CD8-positive, alpha-beta memory T cell (primary cell): ENCODE results near the gene MRPL42. TPM values are rescaled to one million over a fixed set of nuclear protein-coding genes. Genes with fewer than 3 reads are reported as not detected.
"Not testable (repeated sequence)": the region's sequence is repeated elsewhere in the genome, so short reads cannot be mapped to it uniquely, and the experiment has no call there.

Experiments used
- CTCF ChIA-PET: fragments of 350-600 bp; sonication (Branson Sonifier 250); formaldehyde crosslinking; loops from one replicate; lab custom pipeline; 2021; ENCODE audit warnings: antibody characterized with exemption; lab: Charles Lee
- POLR2A ChIA-PET: fragments of 350-600 bp; sonication (Branson Sonifier 250); formaldehyde crosslinking; loops from one replicate; lab custom pipeline; 2021; ENCODE audit warnings: antibody characterized with exemption; lab: Charles Lee
- DNase-seq, 5 donors: peaks; one replicate each; pipeline versions ENCODE4 v3.0.0 to v3.0.0-alpha.2; 2020 to 2022; ENCODE audit warnings: mixed read lengths in 1 of 5
- H3K27ac ChIP-seq: one replicate; pipeline ENCODE4 v1.7.0; 2013; ENCODE audit warnings: low read depth, mild to moderate bottlenecking, low read length, moderate library complexity
- H3K27me3 ChIP-seq: 2 replicates; pipeline ENCODE4 v1.7.0; 2013; ENCODE audit warnings: low read length, mild to moderate bottlenecking; ENCODE audit not compliant: insufficient read depth, poor library complexity, severe bottlenecking
- H3K36me3 ChIP-seq: 2 replicates; pipeline ENCODE4 v1.7.0; 2013; ENCODE audit warnings: mild to moderate bottlenecking, low read length, moderate library complexity; ENCODE audit not compliant: insufficient read depth
- H3K4me1 ChIP-seq: 2 replicates; pipeline ENCODE4 v1.7.0; 2013; ENCODE audit warnings: mild to moderate bottlenecking, low read length, moderate library complexity; ENCODE audit not compliant: insufficient read depth
- H3K4me3 ChIP-seq: 2 replicates; pipeline ENCODE4 v1.7.0; 2013; ENCODE audit warnings: mild to moderate bottlenecking, low read length
- H3K9me3 ChIP-seq: 2 replicates; pipeline ENCODE4 v1.7.0; 2013; ENCODE audit warnings: mild to moderate bottlenecking, low read length
- H3K27ac Mint-ChIP-seq, 8 donors: one replicate each; pipeline ENCODE4 v1.8.0; 2020 to 2021; ENCODE audit warnings: mixed read lengths in 8 of 8, mild to moderate bottlenecking in 6 of 8, inconsistent platforms in 3 of 8, moderate library complexity in 3 of 8
- H3K27me3 Mint-ChIP-seq, 2 donors: one replicate each; pipeline ENCODE4 v1.8.0; 2020 to 2021; ENCODE audit warnings: mixed read lengths in 2 of 2, mild to moderate bottlenecking in 1 of 2, moderate library complexity in 1 of 2
- H3K36me3 Mint-ChIP-seq, 3 donors: one replicate each; pipeline ENCODE4 v1.8.0; 2020 to 2021; ENCODE audit warnings: mixed read lengths in 3 of 3, inconsistent platforms in 1 of 3, mild to moderate bottlenecking in 1 of 3
- H3K4me1 Mint-ChIP-seq, 3 donors: one replicate each; pipeline ENCODE4 v1.8.0; 2020 to 2021; ENCODE audit warnings: mixed read lengths in 3 of 3, inconsistent platforms in 1 of 3, mild to moderate bottlenecking in 1 of 3
- H3K4me3 Mint-ChIP-seq, 7 donors: one replicate each; pipeline ENCODE4 v1.8.0; 2020 to 2021; ENCODE audit warnings: mixed read lengths in 7 of 7, mild to moderate bottlenecking in 6 of 7, moderate library complexity in 4 of 7, inconsistent platforms in 2 of 7
- H3K9me3 Mint-ChIP-seq, 5 donors: one replicate each; pipeline ENCODE4 v1.8.0; 2020 to 2022; ENCODE audit warnings: mixed read lengths in 5 of 5, mild to moderate bottlenecking in 3 of 5, moderate library complexity in 2 of 5, inconsistent platforms in 1 of 5
- polyA plus RNA-seq: library from polyadenylated mRNA; unstranded; fragments of 300-500 nt; fragmentation: Illumina TruSeq; gene quantifications from one replicate; pipeline ENCODE4 v1.2.3, GENCODE V29; 2021
- total RNA-seq, 2 experiments: library from RNA; stranded (reverse); gene quantifications; one replicate each; pipeline ENCODE4 v1.2.3, GENCODE V29; 2021

The MRPL42 gene
- total and polyA plus RNA-seq, 3 experiments from 2014 or later: 57.1 to 87.2 (median 84.1) TPM

GRCh38 chr12:93552427-93552826 lies 85.1 kb downstream of the MRPL42 start:
- DNase-seq: no peak
- CTCF ChIA-PET: no interaction called here
- POLR2A ChIA-PET: no interaction called here
- Mint-ChIP-seq H3K9me3 (peaks cover 0 to 4% (median 0%) of the 10 kb centered on the region in 5 donors), H3K27me3 (peaks cover 0 to 9% of the 10 kb centered on the region in 2 donors), H3K36me3 (peaks cover 3 to 15% (median 4%) of the 10 kb centered on the region in 3 donors), H3K4me1 (no peaks in the 10 kb centered on the region), H3K4me3 (no peak overlapping the region), H3K27ac (no peak overlapping the region)
- H3K27ac ChIP-seq: no peak overlapping the region
- H3K4me1 ChIP-seq: no peaks in the 10 kb centered on the region
- H3K4me3 ChIP-seq: no peak overlapping the region
- no peaks in the 10 kb centered on the region for H3K36me3 ChIP-seq
- H3K9me3 ChIP-seq: no peaks in the 10 kb centered on the region
- H3K27me3 ChIP-seq: no peaks in the 10 kb centered on the region

GRCh38 chr12:93557879-93558278 lies 90.6 kb downstream of the MRPL42 start:
- H3K4me3 ChIP-seq, POLR2A ChIA-PET, H3K27ac Mint-ChIP-seq, H3K9me3 ChIP-seq, H3K27me3 Mint-ChIP-seq, H3K4me1 ChIP-seq, DNase-seq, H3K4me1 Mint-ChIP-seq, H3K27ac ChIP-seq, H3K4me3 Mint-ChIP-seq, H3K27me3 ChIP-seq, H3K36me3 ChIP-seq: not testable (repeated sequence)
- H3K36me3 Mint-ChIP-seq: peaks cover 4 to 53% (median 6%) of the 10 kb centered on the region in 3 donors
- peaks cover 5 to 17% (median 13%) of the 10 kb centered on the region in 5 donors for H3K9me3 Mint-ChIP-seq
- CTCF ChIA-PET: interaction anchor here (2.4 kb wide), 1 partner anchor 11 kb away, joined by 6 read pairs; no protein-coding TSS in a partner anchor

GRCh38 chr12:93558685-93559084 lies 91.4 kb downstream of the MRPL42 start:
- H3K27ac Mint-ChIP-seq, H3K36me3 ChIP-seq, H3K27me3 Mint-ChIP-seq, H3K27me3 ChIP-seq, POLR2A ChIA-PET, DNase-seq, H3K4me1 ChIP-seq, H3K9me3 ChIP-seq, H3K4me3 Mint-ChIP-seq, H3K4me1 Mint-ChIP-seq, H3K4me3 ChIP-seq, H3K27ac ChIP-seq: not testable (repeated sequence)
- CTCF ChIA-PET: interaction anchor here (1.1 to 2.4 kb wide), 3 partner anchors 11 to 543 kb away, joined by 3 to 6 read pairs (median 3); no protein-coding TSS in a partner anchor
- H3K36me3 Mint-ChIP-seq: peaks cover 3 to 49% (median 6%) of the 10 kb centered on the region in 3 donors
- peaks cover 5 to 17% (median 13%) of the 10 kb centered on the region in 5 donors for H3K9me3 Mint-ChIP-seq

GRCh38 chr12:93563807-93564538 lies 96.7 kb downstream of the MRPL42 start:
- peaks cover 2 to 10% (median 5%) of the 10 kb centered on the region in 3 donors for H3K4me1 Mint-ChIP-seq
- Histone ChIP-seq H3K9me3 (no peaks in the 10 kb centered on the region), H3K27ac (no peak overlapping the region), H3K36me3 (no peaks in the 10 kb centered on the region), H3K4me3 (no peak overlapping the region), H3K27me3 (no peaks in the 10 kb centered on the region), H3K4me1 (peaks cover under 1% of the 10 kb centered on the region)
- peaks cover under 1 to 1% (median under 1%) of the 10 kb centered on the region in 5 donors for H3K9me3 Mint-ChIP-seq
- ChIA-PET CTCF (interaction anchor here (0.9 kb wide), 1 partner anchor 538 kb away, joined by 3 read pairs; no protein-coding TSS in a partner anchor), POLR2A (no interaction called here)
- peak overlapping the region in 1 of 7 donors; percentile 47 for H3K4me3 Mint-ChIP-seq
- DNase-seq: no peak
- peaks cover under 1 to 30% (median 2%) of the 10 kb centered on the region in 3 donors for H3K36me3 Mint-ChIP-seq
- no peak overlapping the region for H3K27ac Mint-ChIP-seq
- peaks cover 0 to 3% of the 10 kb centered on the region in 2 donors for H3K27me3 Mint-ChIP-seq

GRCh38 chr12:93565760-93566159 lies 98.4 kb downstream of the MRPL42 start:
- POLR2A ChIA-PET: no interaction called here

More at GRCh38 chr12:93565760-93566159, 98.4 kb downstream of the MRPL42 start:
- Histone ChIP-seq H3K27ac (no peak overlapping the region), H3K4me1 (peaks cover 4% of the 10 kb centered on the region), H3K27me3 (no peaks in the 10 kb centered on the region), H3K4me3 (no peak overlapping the region), H3K9me3 (no peaks in the 10 kb centered on the region), H3K36me3 (no peaks in the 10 kb centered on the region)
- H3K36me3 Mint-ChIP-seq: peaks cover 2 to 16% (median 2%) of the 10 kb centered on the region in 3 donors
- H3K27me3 Mint-ChIP-seq: peaks cover 0 to 3% of the 10 kb centered on the region in 2 donors
- no peaks in the 10 kb centered on the region for H3K9me3 Mint-ChIP-seq
- no peak overlapping the region for H3K4me3 Mint-ChIP-seq
- peaks cover 2 to 13% (median 12%) of the 10 kb centered on the region in 3 donors for H3K4me1 Mint-ChIP-seq
- H3K27ac Mint-ChIP-seq: no peak overlapping the region
- DNase-seq: no peak
- CTCF ChIA-PET: interaction anchor here (0.8 to 1.7 kb wide), 2 partner anchors 63 to 536 kb away, joined by 3 to 4 read pairs; no protein-coding TSS in a partner anchor

Other genes starting within 250 kb of the MRPL42 start
- gene NUDT4, start 89.6 kb upstream of the MRPL42 start, total RNA-seq: 10 to 100 TPM; 83.6 to 86.9 TPM
- 37.1 TPM for gene NUDT4, start 89.6 kb upstream of the MRPL42 start, polyA plus RNA-seq
- 100 to 1,000 TPM; 236 to 244 TPM for gene UBE2N, start 25.6 kb upstream of the MRPL42 start, total RNA-seq
- gene UBE2N, start 25.6 kb upstream of the MRPL42 start, polyA plus RNA-seq: 157 TPM
- 10 to 100 TPM; 11.6 to 12.9 TPM for gene SOCS2, start 105.2 kb downstream of the MRPL42 start, total RNA-seq
- gene SOCS2, start 105.2 kb downstream of the MRPL42 start, polyA plus RNA-seq: 21.7 TPM
- 10 to 100 TPM in 1 of 2 experiments, 1 to 10 TPM in 1; 8.6 to 11.7 TPM for gene CRADD, start 209.9 kb downstream of the MRPL42 start, total RNA-seq
- gene CRADD, start 209.9 kb downstream of the MRPL42 start, polyA plus RNA-seq: 13.2 TPM